NCI-H526 (cell line): ENCODE results near the gene ZFP69B.

Experiments used
- DNase-seq, 2 experiments: peaks; one replicate each; lab custom pipeline; 2025; lab: John Stamatoyannopoulos, UW

The ZFP69B gene

GRCh38 chr1:40449684-40450494 is at the start of gene ZFP69B:
Gene ZFP69B (plus strand): TSS chr1:40450476. CDS start chr1:40450962, 486 bp downstream.
- DNase-seq: peak; percentile 87 to 99

- DNase-seq: no peak
Measured at GRCh38 chr1:40401473-40402201, 48.6 kb upstream of the ZFP69B start.

GRCh38 chr1:40404670-40405462 is 45.4 kb upstream of the ZFP69B start:
- peak; percentile 32 to 81 for DNase-seq

- DNase-seq: no peak
Measured at GRCh38 chr1:40405812-40406211, 44.5 kb upstream of the ZFP69B start.

- no peak for DNase-seq
Measured at GRCh38 chr1:40407453-40407852, 42.8 kb upstream of the ZFP69B start.

- no peak for DNase-seq
Measured at GRCh38 chr1:40409467-40409866, 40.8 kb upstream of the ZFP69B start.

GRCh38 chr1:40411294-40411693 is 39.0 kb upstream of the ZFP69B start:
- no peak for DNase-seq

- no peak for DNase-seq
Measured at GRCh38 chr1:40411843-40412242, 38.4 kb upstream of the ZFP69B start.

- DNase-seq: no peak
Measured at GRCh38 chr1:40413527-40414252, 36.6 kb upstream of the ZFP69B start.

GRCh38 chr1:40414331-40414730 is 35.9 kb upstream of the ZFP69B start:
- no peak for DNase-seq

- no peak for DNase-seq
Measured at GRCh38 chr1:40416709-40417108, 33.6 kb upstream of the ZFP69B start.

- no peak for DNase-seq
Measured at GRCh38 chr1:40421431-40422384, 28.6 kb upstream of the ZFP69B start.

- DNase-seq: no peak
Measured at GRCh38 chr1:40422630-40423263, 27.5 kb upstream of the ZFP69B start.

GRCh38 chr1:40423264-40423642 is 27.0 kb upstream of the ZFP69B start:
- no peak for DNase-seq

- DNase-seq: no peak
Measured at GRCh38 chr1:40423951-40424618, 26.2 kb upstream of the ZFP69B start.

GRCh38 chr1:40425198-40425597 is 25.1 kb upstream of the ZFP69B start:
- no peak for DNase-seq

- DNase-seq: no peak
Measured at GRCh38 chr1:40431385-40431784, 18.9 kb upstream of the ZFP69B start.

- DNase-seq: no peak
Measured at GRCh38 chr1:40432644-40433390, 17.5 kb upstream of the ZFP69B start.

GRCh38 chr1:40435471-40435870 is 14.8 kb upstream of the ZFP69B start:
- DNase-seq: no peak
